CD1c-positive myeloid dendritic cell (primary cell): ENCODE data around the gene HIRIP3.

Experiments used
- DNase-seq: peaks from one replicate; pipeline ENCODE4 v3.0.0-alpha.2; 2016; ENCODE audit errors: extremely low spot score

Gene HIRIP3

GRCh38 chr16:29996766-29997250, 1.4 kb upstream of the HIRIP3 start:
- no peak for DNase-seq

GRCh38 chr16:29995911-29996765, 721 bp upstream of the HIRIP3 start, which contains the start of gene INO80E:
INO80E (plus strand) TSS chr16:29996241; CDS start chr16:29996311, 70 bp downstream.
- peak; percentile 99 for DNase-seq

GRCh38 chr16:29994600-29995323, 655 bp downstream of the HIRIP3 start:
- DNase-seq: no peak

- no peak for DNase-seq
Observed at GRCh38 chr16:29993903-29994599, 1.4 kb downstream of the HIRIP3 start.

- no peak for DNase-seq
Observed at GRCh38 chr16:29993191-29993902, 2.1 kb downstream of the HIRIP3 start.

GRCh38 chr16:29992344-29992967, 3.0 kb downstream of the HIRIP3 start:
- no peak for DNase-seq

- no peak for DNase-seq
Observed at GRCh38 chr16:29991571-29991904, 3.9 kb downstream of the HIRIP3 start.

- no peak for DNase-seq
Observed at GRCh38 chr16:29990883-29991570, 4.4 kb downstream of the HIRIP3 start.

GRCh38 chr16:29990034-29990433, 5.4 kb downstream of the HIRIP3 start:
- DNase-seq: no peak

- DNase-seq: no peak
Observed at GRCh38 chr16:29989111-29989858, 6.1 kb downstream of the HIRIP3 start.

GRCh38 chr16:29988346-29989075, 6.9 kb downstream of the HIRIP3 start:
- no peak for DNase-seq

- DNase-seq: no peak
Observed at GRCh38 chr16:29987371-29988085, 7.9 kb downstream of the HIRIP3 start.

GRCh38 chr16:29986931-29987330, 8.5 kb downstream of the HIRIP3 start:
- no peak for DNase-seq

- no peak for DNase-seq
Observed at GRCh38 chr16:29986231-29986630, 9.2 kb downstream of the HIRIP3 start.

GRCh38 chr16:29985271-29985811, 10.1 kb downstream of the HIRIP3 start:
- no peak for DNase-seq

GRCh38 chr16:29984764-29985147, 10.7 kb downstream of the HIRIP3 start:
- DNase-seq: no peak

- DNase-seq: no peak
Observed at GRCh38 chr16:29984137-29984763, 11.2 kb downstream of the HIRIP3 start.
